Smooth muscle cell of the brain vasculature (primary cell): ENCODE measurements around the gene CPD.

Source experiments
- DNase-seq: peaks from one replicate; pipeline ENCODE4 v3.0.0-alpha.2; 2012; ENCODE audit warnings: low read depth, low spot score

Gene CPD

DNA sequence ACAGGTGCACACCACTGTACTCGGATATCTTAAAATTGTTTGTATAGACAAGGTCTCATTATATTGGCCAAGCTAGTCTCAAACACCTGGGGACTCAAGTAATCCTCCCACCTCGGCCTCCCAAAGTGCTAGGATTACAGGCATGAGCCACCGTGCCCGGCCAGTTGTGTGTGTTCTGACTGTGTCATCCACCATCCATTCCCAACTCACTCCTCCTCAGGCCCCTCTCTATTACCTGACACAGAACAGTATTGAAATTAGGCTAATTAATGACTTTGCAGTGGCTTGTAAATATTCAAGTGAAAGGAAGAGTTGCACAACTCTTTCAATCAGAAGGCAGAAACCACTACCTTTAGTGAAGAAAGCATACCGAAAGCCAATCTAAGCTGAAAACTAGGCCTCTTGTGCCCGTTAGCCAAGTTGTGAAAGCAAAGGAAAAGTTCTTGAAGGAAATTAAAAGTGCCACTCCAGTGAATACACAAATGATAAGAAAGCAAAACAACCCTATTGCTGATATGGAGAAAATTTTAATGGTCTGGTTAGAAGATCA, 127.2 kb downstream of the CPD start:
- DNase-seq, result no peak

DNA sequence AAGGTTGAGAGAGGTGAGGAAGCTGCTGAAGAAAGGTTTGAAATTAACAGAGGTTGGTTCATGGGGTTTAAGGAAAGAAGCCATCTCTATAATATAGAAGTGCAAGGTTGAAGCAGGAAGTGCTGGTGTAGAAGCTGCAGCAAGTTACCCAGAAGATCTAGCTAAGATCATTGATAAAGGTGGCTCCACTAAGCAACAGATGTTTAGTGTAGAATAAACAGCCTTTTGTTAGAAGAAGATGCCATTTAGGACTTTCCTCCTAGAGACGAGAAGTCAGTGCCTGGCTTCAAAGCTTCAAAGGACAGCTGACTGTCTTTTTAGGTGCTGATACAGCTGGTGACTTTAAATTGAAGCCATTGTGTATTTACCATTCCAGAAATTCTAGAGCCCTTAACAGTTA, 127.8 kb downstream of the CPD start:
- DNase-seq, result no peak

DNA sequence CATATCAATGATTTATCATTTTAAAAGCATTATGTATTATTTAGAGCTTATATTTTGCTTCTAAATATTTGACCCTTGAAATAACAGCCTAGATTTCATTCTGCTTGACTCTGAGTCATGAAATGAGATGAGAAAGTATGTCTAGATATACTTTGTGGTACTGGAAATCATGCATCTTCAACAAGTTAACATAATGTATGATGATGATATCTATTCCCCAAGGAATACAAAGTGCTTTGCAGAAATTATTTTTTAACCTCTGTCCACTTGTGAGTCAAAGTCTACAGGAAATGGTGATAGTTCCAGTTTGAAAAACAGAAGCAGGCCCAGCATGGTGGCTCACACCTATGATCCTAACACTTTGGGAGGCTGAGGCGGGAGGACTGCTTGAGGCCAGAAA, 134.6 kb downstream of the CPD start:
- no peak for DNase-seq

DNA sequence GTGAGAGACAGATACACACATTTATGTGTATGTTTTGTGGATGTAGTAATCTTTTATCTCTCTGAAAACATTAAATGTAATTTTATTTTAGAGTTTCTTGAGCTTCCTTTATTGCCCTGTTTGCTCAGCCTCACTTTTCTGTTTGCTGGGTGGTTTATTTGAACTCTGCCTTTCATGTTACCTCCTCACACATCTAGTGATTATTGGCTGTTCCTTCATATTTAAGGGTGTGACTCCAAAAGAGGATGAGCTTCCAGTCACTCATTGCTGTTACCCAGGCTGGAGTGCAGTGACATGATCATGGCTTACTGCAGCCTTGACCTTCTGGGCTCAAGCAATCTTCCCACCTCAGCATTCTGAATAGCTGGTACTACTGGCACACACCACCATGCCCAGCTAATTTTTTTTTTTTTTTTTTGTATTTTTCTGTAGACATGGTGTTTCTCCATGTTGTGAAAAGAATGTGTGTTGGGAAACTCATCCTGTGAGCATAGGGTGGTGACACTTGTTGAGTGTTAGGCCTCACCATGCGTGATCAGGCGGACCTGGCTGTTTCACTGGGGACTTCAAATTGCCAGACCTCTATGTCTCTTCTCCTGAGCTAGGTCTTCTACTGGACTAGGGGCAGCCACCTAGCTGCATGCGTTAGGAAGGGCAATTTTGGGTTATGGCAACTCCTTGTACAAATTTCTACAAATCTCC, 136.3 kb downstream of the CPD start:
- no peak for DNase-seq

DNA sequence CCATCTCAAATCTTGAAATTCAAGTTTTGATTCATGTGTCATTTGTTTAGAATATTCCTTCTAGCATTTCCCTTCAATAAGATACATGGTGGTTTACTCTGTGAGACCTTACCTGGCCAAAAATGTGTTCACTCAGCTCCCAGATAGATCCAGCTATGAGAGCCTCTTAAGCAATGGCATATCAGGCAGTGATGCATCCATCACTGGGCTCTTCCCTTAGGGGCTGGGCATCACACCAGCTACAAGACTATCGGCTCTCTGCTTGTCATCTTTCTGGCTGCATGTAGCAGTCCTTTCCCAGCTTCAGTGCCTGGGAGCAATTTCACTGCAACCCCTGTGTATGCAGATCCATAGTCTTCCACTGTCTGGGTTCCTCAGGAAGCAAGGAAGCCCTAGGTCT, 139.1 kb downstream of the CPD start:
- no peak for DNase-seq

DNA sequence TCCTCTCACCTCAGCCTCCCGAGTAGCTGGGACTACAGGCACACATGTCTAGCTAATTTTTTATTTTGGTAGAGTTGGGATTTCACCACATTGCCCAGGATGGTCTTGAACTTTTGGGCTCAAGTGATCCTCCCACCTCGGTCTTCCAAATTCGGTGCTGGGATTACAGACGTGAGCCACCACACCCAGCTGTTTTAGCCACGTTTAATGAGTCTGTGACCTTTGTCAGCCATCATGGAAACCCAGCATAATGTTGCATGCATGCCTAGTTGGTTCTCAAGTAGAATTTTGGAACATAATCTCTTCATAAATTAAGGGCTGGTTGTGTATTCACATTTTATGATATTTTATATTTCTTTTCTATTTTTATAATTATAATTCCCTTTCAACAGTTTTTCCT, 140.4 kb downstream of the CPD start:
- DNase-seq, result no peak
